HFF-Myc (cell line): Measurements from ENCODE around the gene KRT34.

ENCODE experiments used
- DNase-seq: peaks from one replicate; pipeline ENCODE4 v3.0.0-alpha.2; 2011; ENCODE audit warnings: low read depth; ENCODE audit errors: extremely low read depth
- H3K4me3 ChIP-seq: replicated peaks from 2 replicates; pipeline ENCODE4 v1.5.1; 2011; ENCODE audit warnings: low read depth, mild to moderate bottlenecking, control low read depth, low read length
- CTCF ChIP-seq: IDR thresholded peaks from 2 replicates; pipeline ENCODE4 v1.5.1; 2012; ENCODE audit warnings: mild to moderate bottlenecking, low read depth, low read length, control low read depth; ENCODE audit errors: missing control alignments

The KRT34 gene

GRCh38 chr17:41369023-41369422 lies 13.1 kb downstream of the KRT34 start:
- no peak for DNase-seq
- H3K4me3 ChIP-seq: no peak overlapping the region
- TF ChIP-seq CTCF: no peak

- DNase-seq: no peak
- no peak overlapping the region for H3K4me3 ChIP-seq
These were observed 14.6 kb downstream of the KRT34 start for GRCh38 chr17:41367426-41368075.

GRCh38 chr17:41366070-41366469 lies 16.0 kb downstream of the KRT34 start:
- DNase-seq: no peak
- H3K4me3 ChIP-seq: no peak overlapping the region
- no peak for TF ChIP-seq CTCF

More at GRCh38 chr17:41367426-41368075, 14.6 kb downstream of the KRT34 start:
- no peak for TF ChIP-seq CTCF

GRCh38 chr17:41363881-41364280 lies 18.2 kb downstream of the KRT34 start:
- H3K4me3 ChIP-seq: no peak overlapping the region
- DNase-seq: no peak
- TF ChIP-seq CTCF: no peak

- no peak for TF ChIP-seq CTCF
These were observed 21.7 kb downstream of the KRT34 start for GRCh38 chr17:41360296-41360995.

GRCh38 chr17:41354536-41354935 lies 27.6 kb downstream of the KRT34 start:
- no peak for DNase-seq
- TF ChIP-seq CTCF: no peak
- no peak overlapping the region for H3K4me3 ChIP-seq

More at GRCh38 chr17:41360296-41360995, 21.7 kb downstream of the KRT34 start:
- no peak overlapping the region for H3K4me3 ChIP-seq
- DNase-seq: no peak
